ENCODE measurements around the gene KCTD19.

KCTD19 gene

DNA sequence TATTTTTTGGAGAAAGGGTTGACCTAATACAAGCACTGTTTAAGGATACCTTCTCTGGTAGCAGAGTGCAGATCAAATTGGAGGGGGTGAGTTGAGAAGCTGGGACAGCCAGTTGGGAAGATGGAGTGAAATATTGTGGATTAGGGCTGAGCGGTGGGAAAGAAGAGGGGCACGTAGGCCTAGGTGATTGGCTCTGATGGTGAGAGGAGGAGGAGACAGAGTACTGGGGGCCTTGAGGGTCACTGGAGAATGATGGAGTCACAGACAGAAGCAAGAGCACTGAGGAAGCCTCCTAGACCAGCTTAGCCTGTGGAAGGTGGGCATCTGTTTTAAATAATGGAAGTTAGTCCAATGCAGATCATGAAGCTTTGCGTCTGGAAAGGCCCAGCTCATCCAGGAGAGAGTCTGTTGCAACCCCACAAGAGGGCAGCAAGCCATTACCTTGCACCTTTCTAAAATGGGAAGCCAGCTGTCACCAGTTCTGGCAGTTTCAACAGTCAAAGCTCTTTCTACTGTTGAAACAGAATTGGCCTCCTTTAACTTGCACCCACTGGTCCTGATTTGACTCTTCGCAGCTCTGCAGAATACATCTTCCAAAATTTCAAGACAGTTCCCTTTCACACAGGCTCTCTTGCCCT is 66.0 kb downstream of the KCTD19 start:
- H3K27ac ChIP-seq (ENCODE audit: low read depth, low read length) = no peak overlapping the region
- no peaks in the 10 kb centered on the region for H3K36me3 ChIP-seq (ENCODE audit: control insufficient read depth, insufficient read depth, low read length)
- no peak overlapping the region for H3K4me3 ChIP-seq (ENCODE audit: low read length)
- no peak overlapping the region for H3K9ac ChIP-seq (ENCODE audit: low read length)
- H3K4me1 ChIP-seq (ENCODE audit: control insufficient read depth, insufficient read depth, low read length) = no peaks in the 10 kb centered on the region
- H3K27me3 ChIP-seq (ENCODE audit: control insufficient read depth, insufficient read depth, low read length) = no peaks in the 10 kb centered on the region

DNA sequence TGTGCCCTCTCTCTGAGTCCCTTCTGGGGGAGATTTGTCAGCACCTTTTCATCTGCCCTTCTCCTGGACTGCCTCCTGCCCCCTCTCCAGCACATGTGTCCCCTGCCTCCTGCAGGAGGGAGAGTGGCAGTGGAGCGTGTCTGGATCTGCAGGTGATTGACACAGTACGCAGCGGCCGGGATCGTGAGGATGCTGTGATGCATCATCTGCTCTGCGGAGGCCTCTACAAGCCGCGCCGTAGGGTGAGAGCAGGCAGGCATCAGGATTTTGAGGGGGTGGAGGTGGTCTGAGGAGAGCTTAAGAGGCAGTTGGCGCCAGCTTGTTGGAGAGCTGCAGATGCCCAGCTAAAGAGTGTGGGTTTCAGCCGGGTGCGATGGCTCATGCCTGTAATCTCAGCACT is 66.8 kb downstream of the KCTD19 start:
- Histone ChIP-seq H3K27ac (ENCODE audit: low read depth, low read length) (no peak overlapping the region), H3K4me3 (ENCODE audit: low read length) (no peak overlapping the region), H3K9ac (ENCODE audit: low read length) (no peak overlapping the region), H3K4me1 (ENCODE audit: control insufficient read depth, insufficient read depth, low read length) (no peaks in the 10 kb centered on the region), H3K27me3 (ENCODE audit: control insufficient read depth, insufficient read depth, low read length) (no peaks in the 10 kb centered on the region), H3K36me3 (ENCODE audit: control insufficient read depth, insufficient read depth, low read length) (no peaks in the 10 kb centered on the region)

DNA sequence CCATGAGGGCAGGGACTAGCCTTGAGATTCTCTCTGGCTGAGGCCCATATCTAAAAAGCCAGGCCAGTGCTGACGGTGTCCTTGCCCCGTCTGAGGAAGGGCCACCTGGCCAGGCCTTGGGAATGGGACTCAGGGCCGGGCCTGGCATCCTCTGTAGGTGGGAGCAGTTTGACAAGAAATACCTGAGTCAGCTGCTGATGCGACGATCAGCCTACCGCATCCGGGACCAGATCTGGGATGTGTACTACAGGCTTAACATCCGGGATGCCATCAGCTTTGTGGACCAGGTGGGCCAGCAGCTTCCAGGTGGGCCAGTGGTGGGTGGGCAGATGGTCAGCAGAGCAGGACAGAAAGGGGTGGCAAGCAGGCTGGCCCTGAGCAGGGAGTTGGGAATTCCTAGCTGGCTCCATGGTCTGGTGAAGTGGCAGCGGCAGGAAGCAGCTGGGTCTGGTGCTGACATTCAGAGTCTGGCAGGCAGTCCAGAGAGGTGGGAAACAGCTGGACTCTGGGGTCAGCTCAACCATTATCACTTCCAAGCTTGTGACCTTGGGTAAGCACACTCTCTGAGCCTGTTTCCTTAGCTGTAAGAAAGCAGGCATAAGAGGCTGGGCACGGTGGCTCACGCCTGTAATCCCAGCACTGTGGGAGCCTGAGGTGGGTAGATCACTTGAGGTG is 68.2 kb downstream of the KCTD19 start:
- Histone ChIP-seq H3K4me1 (ENCODE audit: control insufficient read depth, insufficient read depth, low read length) (no peaks in the 10 kb centered on the region), H3K27me3 (ENCODE audit: control insufficient read depth, insufficient read depth, low read length) (no peaks in the 10 kb centered on the region), H3K4me3 (ENCODE audit: low read length) (no peak overlapping the region), H3K9ac (ENCODE audit: low read length) (no peak overlapping the region), H3K27ac (ENCODE audit: low read depth, low read length) (no peak overlapping the region), H3K36me3 (ENCODE audit: control insufficient read depth, insufficient read depth, low read length) (no peaks in the 10 kb centered on the region)

DNA sequence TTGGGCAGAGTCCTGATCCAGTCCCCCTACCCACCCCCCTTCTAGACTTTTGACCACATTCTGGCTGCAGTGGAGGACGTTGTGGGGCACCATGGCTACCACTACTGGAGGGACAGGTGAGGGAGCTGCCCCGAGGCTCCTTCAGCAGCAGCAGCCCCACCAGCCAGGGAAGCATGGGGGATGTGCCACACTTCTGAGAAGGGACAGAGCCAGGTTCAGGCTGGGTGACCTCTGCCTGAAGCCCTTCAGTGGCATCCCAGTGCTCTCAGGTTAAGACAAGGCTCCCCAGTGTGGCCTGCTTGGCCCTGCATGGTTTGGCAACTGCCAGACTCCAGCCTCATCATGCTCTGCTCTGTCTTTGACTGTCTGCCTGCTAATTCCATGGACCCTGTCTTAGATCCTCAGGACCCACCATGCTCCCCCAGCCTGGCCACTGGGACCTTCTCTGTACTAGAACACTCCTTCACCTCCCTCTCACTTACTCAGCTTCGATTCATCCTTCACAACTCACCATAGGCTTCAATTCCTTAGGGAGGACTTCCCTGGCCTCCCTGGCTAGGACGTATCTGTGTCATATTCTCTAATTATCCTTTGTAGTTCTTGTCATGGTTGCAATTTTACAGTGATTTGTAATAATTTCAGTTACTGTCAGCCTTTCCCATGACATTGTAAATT is 68.9 kb downstream of the KCTD19 start:
- Histone ChIP-seq H3K27me3 (ENCODE audit: control insufficient read depth, insufficient read depth, low read length) (peaks cover 2% of the 10 kb centered on the region), H3K36me3 (ENCODE audit: control insufficient read depth, insufficient read depth, low read length) (no peaks in the 10 kb centered on the region), H3K9ac (ENCODE audit: low read length) (no peak overlapping the region), H3K27ac (ENCODE audit: low read depth, low read length) (no peak overlapping the region), H3K4me3 (ENCODE audit: low read length) (no peak overlapping the region), H3K4me1 (ENCODE audit: control insufficient read depth, insufficient read depth, low read length) (no peaks in the 10 kb centered on the region)

DNA sequence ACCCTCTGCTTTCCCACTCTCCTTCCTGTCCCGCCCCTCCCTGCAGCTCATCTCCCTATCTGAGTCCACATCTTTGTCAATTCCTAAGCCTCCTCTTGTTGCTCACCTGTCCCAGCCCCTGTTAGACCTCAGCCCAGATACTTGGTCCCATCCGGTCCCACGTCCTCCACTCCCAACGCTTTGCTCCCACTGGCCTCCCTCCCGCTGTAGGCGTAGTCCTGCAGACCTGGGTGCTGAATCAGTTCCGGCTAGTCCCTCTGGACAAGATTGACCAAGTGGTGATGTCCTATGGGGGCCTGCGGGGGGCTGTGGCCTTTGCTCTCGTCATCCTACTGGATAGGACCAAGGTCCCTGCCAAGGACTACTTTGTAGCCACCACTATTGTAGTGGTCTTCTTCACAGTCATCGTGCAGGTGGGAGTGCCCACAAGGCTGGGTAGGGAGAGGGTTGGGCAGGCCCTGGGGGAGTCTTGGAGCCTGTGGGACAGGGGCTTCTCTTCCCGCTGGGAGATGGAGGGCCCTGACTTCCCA is 69.8 kb downstream of the KCTD19 start:
- H3K4me3 ChIP-seq (ENCODE audit: low read length) = no peak overlapping the region
- H3K4me1 ChIP-seq (ENCODE audit: control insufficient read depth, insufficient read depth, low read length) = no peaks in the 10 kb centered on the region
- H3K27me3 ChIP-seq (ENCODE audit: control insufficient read depth, insufficient read depth, low read length) = peaks cover 3% of the 10 kb centered on the region
- no peak overlapping the region for H3K9ac ChIP-seq (ENCODE audit: low read length)
- no peaks in the 10 kb centered on the region for H3K36me3 ChIP-seq (ENCODE audit: control insufficient read depth, insufficient read depth, low read length)
- no peak overlapping the region for H3K27ac ChIP-seq (ENCODE audit: low read depth, low read length)

DNA sequence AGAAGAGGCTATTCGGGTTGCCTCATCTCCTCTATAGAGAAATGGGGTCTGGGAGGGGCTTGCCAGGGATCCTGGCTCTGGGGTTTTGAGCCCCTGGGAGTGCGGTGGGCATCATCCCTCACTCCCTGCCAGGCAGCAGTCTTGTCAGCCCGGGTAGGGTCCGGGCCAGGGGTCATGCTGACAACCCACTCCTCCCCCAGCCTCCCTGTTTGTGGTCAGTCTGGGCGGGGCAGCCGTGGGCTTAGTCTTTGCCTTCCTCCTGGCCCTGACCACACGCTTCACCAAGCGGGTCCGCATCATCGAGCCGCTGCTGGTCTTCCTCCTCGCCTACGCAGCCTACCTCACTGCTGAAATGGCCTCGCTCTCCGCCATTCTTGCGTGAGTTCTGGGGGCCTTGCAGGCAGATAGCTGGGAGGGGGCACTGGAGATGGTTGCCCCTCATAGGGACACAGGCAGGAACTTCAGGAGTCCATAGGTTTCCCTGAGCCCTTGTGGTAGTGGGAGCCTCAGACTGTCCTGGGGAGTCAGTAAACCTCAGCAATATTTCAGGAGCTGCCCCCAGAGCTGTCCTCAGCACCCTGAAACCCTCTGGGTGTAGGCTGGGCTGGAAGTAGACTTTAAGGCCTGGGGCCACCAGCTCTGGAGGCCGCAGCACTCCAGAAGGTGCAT is 70.9 kb downstream of the KCTD19 start:
- Histone ChIP-seq H3K27me3 (ENCODE audit: control insufficient read depth, insufficient read depth, low read length) (peaks cover 3% of the 10 kb centered on the region), H3K4me3 (ENCODE audit: low read length) (no peak overlapping the region)

DNA sequence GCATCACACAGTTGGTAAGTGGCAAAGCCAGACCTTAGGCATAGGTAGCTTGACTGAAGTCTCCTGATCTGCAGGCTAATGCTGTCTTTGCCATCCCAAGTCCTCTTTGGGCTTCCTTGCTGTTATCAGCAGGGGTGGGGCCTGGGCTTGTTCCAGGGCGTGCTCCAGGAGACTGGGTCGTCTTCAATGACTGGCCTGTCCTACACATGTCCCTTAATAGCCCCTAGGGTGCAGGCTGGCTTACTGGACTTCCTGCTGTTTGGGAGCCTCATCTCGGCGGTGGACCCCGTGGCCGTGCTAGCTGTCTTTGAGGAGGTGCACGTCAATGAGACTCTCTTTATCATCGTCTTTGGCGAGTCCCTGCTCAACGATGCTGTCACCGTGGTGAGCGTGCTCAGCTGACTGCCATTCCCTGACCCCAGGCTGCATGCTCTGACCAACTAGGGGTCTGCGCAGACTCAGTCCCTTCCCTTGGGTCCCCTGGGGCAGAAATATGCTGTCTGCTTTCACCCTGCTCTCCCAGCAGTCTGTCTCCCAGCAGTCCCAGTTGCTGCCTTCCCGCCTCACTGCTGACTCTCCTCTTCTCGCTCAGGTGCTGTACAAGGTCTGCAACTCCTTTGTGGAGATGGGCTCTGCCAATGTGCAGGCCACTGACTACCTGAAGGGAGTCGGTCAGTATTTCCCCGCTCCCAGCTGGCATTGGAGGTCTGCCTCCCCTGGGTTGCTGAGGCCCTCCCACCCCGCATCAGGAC is 71.6 kb downstream of the KCTD19 start:
- no peak overlapping the region for H3K4me3 ChIP-seq (ENCODE audit: low read length)
- H3K27ac ChIP-seq (ENCODE audit: low read depth, low read length) = no peak overlapping the region
- H3K4me1 ChIP-seq (ENCODE audit: control insufficient read depth, insufficient read depth, low read length) = no peaks in the 10 kb centered on the region
- H3K9ac ChIP-seq (ENCODE audit: low read length) = no peak overlapping the region
- H3K36me3 ChIP-seq (ENCODE audit: control insufficient read depth, insufficient read depth, low read length) = no peaks in the 10 kb centered on the region
- peaks cover 7% of the 10 kb centered on the region for H3K27me3 ChIP-seq (ENCODE audit: control insufficient read depth, insufficient read depth, low read length)

More for the DNA sequence above, 70.9 kb downstream of the KCTD19 start:
- no peak overlapping the region for H3K9ac ChIP-seq (ENCODE audit: low read length)
- H3K4me1 ChIP-seq (ENCODE audit: control insufficient read depth, insufficient read depth, low read length) = no peaks in the 10 kb centered on the region
- H3K27ac ChIP-seq (ENCODE audit: low read depth, low read length) = no peak overlapping the region
- H3K36me3 ChIP-seq (ENCODE audit: control insufficient read depth, insufficient read depth, low read length) = no peaks in the 10 kb centered on the region

DNA sequence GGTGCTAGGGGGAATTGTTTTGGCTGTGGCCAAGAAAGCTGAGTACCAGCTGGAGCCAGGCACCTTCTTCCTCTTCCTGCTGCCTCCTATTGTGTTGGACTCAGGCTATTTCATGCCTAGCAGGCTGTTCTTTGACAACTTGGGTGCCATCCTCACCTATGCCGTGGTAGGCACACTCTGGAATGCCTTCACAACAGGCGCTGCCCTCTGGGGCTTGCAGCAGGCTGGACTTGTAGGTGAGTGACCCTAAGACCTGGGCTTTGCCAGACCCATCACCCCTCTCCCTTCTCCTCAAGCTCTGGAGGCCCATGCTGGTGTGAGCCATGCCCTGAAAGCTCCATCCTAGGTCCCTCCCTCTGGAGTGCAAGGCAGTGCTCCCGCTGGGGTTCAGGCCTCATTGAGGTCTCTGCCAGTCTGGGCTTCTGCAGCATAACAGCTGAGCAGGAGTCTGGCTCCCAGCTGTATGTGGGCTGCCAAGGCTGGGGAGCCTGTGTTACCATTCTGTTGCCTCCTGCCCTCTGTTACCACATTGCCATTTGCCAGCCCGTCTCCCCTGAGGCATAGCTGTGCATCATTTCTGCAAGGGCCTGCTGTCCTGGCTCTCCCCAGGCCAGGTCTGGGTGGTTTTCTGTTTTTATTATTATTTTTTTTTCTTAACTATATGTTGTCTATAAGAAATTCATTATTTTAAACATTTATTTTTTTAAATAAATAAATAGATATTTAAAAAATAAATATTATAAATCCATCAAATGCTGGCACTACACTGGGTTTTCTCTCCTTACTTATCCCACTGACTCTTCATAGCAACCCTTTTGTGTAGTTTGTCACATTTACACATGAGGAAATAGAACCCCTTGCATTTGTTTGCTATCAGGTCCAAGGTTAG is 73.7 kb downstream of the KCTD19 start:
- H3K9ac ChIP-seq (ENCODE audit: low read length) = no peak overlapping the region
- H3K4me1 ChIP-seq (ENCODE audit: control insufficient read depth, insufficient read depth, low read length) = peaks cover 6% of the 10 kb centered on the region
- H3K27me3 ChIP-seq (ENCODE audit: control insufficient read depth, insufficient read depth, low read length) = peaks cover 17% of the 10 kb centered on the region
- H3K4me3 ChIP-seq (ENCODE audit: low read length) = no peak overlapping the region
- no peak overlapping the region for H3K27ac ChIP-seq (ENCODE audit: low read depth, low read length)
- H3K36me3 ChIP-seq (ENCODE audit: control insufficient read depth, insufficient read depth, low read length) = no peaks in the 10 kb centered on the region

DNA sequence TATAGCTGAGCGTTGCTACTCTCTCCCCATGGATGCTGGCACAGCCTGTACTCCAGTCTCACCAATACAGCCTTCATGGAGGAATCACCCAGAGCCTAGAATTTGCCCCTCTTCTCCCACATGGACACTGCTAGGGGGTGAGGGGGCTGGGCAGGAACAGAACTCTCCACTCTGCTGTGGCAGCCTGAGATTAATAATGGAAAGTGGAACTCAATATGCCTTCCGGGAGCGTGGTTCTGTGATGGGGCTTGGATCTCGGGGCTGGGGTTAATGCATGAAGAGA is 76.6 kb downstream of the KCTD19 start:
- H3K36me3 ChIP-seq (ENCODE audit: control insufficient read depth, insufficient read depth, low read length) = no peaks in the 10 kb centered on the region
- no peak overlapping the region for H3K27ac ChIP-seq (ENCODE audit: low read depth, low read length)
- peaks cover 17% of the 10 kb centered on the region for H3K27me3 ChIP-seq (ENCODE audit: control insufficient read depth, insufficient read depth, low read length)
- H3K4me3 ChIP-seq (ENCODE audit: low read length) = no peak overlapping the region
- no peak overlapping the region for H3K9ac ChIP-seq (ENCODE audit: low read length)
- H3K4me1 ChIP-seq (ENCODE audit: control insufficient read depth, insufficient read depth, low read length) = peaks cover 9% of the 10 kb centered on the region

DNA sequence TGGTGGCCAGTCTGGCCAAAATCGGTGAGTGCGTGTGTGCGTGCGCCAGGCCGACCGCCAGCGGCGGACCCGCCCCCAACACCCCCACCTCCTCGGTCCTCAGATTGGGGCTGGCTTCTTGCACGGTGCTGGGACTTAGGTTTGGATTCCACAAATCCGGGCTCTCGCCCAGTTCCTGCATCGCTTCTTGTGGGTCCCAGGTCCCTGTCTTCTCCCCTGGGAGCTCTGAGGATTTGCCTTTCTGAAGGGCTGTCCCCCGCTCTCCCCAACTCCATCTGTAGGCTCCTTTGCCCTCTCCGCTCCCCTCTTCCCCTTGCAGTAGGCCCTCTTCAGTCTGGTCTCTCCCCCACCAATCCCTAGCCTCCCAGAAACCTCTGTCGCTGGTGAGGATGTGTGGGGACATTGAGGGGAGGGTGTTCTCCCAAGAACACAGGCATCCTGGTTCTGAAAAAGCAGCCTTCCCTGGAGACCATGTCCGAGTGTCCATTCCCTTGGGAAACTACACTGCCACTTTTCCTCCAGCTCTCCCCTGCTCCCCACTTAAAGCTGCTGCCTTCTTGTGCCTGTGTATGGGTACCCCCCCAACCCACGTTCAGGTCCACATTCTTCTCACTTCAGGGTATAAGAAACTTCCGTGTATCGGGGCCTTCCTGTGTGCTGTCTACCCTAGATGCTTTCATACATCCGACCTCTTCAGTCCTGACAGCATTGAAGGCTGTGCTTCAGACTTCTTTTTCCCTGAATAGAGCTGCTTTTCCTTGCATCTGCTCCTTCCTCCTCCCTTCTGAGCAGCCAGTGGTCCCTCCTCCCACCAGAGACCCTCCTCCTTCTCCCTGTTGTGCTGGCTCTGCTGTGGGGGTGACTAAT is 77.1 kb downstream of the KCTD19 start:
- H3K4me1 ChIP-seq (ENCODE audit: control insufficient read depth, insufficient read depth, low read length) = peaks cover 9% of the 10 kb centered on the region
- no peak overlapping the region for H3K9ac ChIP-seq (ENCODE audit: low read length)
- peak overlapping the region; percentile 61 for H3K4me3 ChIP-seq (ENCODE audit: low read length)
- peaks cover 17% of the 10 kb centered on the region for H3K27me3 ChIP-seq (ENCODE audit: control insufficient read depth, insufficient read depth, low read length)
- no peak overlapping the region for H3K27ac ChIP-seq (ENCODE audit: low read depth, low read length)
- H3K36me3 ChIP-seq (ENCODE audit: control insufficient read depth, insufficient read depth, low read length) = no peaks in the 10 kb centered on the region
